IPS-18c (cell line): ENCODE measurements around the gene FGF3.

Source experiments
- H3K4me3 ChIP-seq: 2 replicates; pipeline ENCODE4 v1.7.0; 2013; ENCODE audit warnings: low read depth, mild to moderate bottlenecking, low read length, moderate library complexity; ENCODE audit not compliant: insufficient read depth
- H3K9me3 ChIP-seq: one replicate; pipeline ENCODE4 v1.6.1; 2013; ENCODE audit warnings: mild to moderate bottlenecking, low read length, moderate library complexity; ENCODE audit not compliant: control insufficient read depth, insufficient read depth

FGF3 gene

DNA sequence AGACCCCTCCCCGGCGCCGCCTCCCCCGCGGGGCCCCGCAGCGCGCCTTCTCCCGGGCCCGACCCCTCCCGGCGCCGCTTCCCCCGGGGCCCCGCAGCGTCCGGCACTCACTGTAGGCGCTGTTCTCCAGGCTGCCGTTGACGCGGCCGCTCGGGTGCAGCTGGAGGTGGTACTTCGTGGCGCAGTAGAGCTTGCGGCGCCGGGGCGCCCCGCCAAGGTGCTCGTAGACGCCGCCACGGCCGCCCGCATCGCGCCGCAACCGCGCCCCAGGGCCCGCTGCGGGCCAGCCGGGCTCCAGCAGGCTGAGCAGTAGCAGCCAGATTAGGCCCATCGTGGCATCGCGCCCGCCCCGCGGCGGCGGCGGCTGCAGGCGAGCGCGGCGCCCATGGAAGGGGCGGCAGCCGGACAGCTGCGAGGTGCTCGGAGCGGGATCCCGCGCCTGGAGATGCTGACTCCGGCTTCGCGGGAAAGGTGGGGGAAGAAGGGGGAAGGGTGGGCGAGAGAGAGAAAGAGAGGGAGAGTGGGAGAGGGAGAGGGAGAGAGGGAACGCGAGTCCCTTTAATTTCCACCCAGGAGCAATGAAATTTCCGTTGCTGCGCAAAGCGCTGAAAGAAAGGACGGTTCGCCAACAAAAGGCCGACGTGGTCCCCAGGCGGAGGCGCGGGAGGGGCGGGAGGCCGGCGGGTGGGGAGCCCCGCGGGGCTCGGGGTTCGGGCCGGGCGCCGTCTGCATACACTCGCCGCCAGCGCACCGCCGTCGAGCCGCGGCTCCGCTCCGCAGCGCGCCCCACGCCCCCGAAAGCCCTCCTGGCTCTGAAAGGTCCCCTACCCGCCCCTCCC, at the start of gene FGF3:
Gene FGF3, minus strand, starts transcription at position 814 of the 839 bp plus-strand sequence. Its CDS starts 483 bp downstream, at position 331.
- H3K4me3 ChIP-seq: peak within 1 kb of the TSS; percentile 34; the same call in 1 of the 2 replicates
- H3K9me3 ChIP-seq: peaks cover 2% of the 10 kb centered on the region

DNA sequence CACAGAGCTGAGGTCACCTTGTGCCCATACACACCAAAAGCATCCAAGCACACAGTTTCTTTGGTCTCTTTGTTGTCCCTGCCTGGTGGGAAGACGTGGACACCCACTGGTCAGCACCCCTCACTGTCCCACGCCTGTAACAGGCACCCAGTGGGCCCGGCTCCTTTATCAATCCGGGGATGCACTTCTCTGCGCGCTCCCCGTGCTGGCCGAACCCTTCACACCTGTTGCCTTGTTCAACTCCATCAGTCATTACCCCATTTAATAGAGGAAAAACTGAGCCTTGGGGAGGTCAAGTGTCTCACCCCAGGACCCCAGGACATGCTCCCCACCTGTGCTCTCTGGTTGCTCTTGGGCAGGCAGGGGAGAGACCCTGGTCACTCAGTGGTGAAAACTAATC, 49.7 kb upstream of the FGF3 start:
- Histone ChIP-seq H3K9me3 (peaks cover 2% of the 10 kb centered on the region), H3K4me3 (no peak overlapping the region)

DNA sequence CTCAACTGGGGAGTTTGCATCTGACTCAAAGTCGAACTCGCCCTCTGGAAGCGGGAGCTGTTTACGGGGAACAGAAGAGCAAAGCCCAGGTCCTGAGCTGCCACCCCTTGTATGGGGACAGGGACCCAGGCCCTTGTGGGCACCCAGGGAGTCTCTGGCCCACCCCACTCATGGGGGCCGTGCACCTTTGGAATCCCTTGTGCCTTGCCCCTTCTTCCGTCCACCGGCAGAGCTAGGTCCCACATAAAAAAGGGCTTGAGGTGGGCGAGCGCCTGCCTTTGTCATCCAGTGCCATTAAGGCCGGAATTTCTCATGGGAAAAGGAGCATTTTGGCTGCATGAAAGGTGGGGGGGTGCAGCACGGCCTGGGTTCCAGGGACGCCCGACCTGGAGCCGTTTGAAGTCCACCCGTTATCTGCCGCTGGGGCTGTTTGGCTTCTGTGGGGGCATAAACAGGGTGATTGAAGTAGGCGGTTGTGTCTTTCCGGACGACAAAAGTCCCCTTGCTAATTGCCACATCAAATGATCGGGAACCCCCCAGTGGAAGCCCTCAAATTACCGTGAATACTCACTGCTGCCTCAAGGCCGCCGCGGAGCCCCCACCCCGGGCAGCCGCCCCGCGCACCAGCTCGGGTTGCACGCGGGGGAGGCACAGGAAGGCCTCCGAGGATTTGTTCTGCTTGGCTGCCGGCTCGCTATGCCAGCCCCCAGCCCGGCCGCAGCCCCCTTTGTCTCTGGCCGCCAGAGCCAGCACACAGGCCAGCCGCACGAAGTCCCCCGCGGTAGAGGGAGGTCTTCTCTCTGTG, 49.0 kb upstream of the FGF3 start:
- Histone ChIP-seq H3K9me3 (peaks cover 2% of the 10 kb centered on the region), H3K4me3 (no peak overlapping the region)

DNA sequence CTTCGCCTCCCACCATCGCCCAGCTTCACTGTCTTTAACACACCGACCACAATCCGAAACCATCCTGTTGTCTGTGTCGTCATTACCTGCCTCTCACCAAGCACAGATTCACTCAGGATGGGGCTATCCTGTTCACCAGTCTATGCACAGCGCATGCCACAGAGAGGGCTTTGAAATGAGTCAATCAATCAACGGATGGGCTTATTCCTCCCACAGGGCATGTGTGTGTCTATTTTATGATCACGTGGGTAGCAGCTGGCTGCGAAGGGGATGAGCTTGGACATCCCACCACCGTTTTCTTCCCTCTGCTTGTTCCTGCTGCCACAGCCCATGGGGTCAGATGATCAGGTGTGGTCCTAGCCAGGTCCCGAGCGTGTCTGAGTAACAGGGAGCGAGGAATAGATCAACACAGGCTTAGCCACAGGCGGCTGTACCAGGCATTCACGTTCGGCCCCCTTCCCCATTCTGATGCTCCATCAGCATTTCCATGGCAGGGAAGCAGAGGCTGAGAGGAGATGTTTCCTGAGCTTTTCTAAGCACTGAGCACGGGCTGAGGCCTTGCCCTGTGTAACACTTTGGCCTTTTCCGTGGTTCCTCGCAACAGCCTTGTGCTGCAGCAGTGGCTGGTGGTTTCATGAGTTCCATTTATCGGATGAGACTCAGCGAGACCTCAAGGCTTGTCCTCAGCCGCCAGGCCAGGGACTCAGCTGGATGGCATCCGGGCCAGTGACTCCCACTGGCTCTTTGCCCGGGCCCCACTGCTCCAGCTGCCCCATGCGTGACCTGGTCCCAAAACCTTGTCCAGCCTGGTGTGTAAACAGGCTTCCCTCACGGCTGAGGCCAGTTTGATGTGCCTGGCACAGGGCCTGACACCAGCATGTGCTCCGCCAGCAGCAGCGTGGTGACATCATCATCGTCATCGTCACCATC, 48.1 kb upstream of the FGF3 start:
- peaks cover 2% of the 10 kb centered on the region for H3K9me3 ChIP-seq
- no peak overlapping the region for H3K4me3 ChIP-seq

DNA sequence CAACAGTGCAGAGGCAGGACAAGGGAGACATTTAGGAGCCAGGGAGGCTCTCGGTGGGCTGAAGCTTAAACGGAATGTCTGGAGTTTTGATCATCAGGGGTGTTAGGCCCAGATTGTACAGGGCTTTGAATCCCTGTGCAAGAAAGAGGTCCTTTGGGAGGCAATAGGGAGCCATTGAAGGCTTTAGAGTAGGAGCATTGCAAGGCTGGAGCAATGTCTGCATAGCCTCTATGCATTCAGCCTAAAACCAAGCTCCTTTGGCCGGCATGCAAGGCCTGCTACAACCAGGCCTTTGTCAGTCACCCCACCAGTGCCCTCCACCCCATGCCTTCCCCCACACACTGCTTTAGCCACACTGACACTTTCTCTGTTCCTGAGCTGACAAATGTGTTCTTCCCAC, 47.4 kb upstream of the FGF3 start:
- Histone ChIP-seq H3K9me3 (peaks cover 2% of the 10 kb centered on the region), H3K4me3 (no peak overlapping the region)

DNA sequence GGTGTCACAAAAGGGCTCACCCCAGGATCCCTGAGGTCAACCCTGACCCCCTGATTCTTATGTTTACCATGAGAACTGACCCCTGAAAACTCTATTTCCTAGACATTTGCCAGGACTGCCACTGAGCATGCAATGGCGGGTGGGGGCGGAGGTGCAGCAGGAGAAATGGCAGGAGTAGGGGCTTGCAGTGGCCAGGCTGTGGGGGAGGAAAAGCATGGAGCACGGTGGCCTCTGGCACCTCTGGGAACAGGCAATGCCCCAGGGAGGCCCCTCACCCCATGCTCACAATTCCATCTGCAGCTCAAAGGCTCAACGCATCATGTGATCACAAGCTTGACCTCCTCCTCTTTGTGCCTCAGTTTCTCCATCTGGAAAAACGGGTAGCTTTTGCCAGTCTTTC, 46.5 kb upstream of the FGF3 start:
- H3K4me3 ChIP-seq: no peak overlapping the region
- H3K9me3 ChIP-seq: peaks cover 6% of the 10 kb centered on the region

DNA sequence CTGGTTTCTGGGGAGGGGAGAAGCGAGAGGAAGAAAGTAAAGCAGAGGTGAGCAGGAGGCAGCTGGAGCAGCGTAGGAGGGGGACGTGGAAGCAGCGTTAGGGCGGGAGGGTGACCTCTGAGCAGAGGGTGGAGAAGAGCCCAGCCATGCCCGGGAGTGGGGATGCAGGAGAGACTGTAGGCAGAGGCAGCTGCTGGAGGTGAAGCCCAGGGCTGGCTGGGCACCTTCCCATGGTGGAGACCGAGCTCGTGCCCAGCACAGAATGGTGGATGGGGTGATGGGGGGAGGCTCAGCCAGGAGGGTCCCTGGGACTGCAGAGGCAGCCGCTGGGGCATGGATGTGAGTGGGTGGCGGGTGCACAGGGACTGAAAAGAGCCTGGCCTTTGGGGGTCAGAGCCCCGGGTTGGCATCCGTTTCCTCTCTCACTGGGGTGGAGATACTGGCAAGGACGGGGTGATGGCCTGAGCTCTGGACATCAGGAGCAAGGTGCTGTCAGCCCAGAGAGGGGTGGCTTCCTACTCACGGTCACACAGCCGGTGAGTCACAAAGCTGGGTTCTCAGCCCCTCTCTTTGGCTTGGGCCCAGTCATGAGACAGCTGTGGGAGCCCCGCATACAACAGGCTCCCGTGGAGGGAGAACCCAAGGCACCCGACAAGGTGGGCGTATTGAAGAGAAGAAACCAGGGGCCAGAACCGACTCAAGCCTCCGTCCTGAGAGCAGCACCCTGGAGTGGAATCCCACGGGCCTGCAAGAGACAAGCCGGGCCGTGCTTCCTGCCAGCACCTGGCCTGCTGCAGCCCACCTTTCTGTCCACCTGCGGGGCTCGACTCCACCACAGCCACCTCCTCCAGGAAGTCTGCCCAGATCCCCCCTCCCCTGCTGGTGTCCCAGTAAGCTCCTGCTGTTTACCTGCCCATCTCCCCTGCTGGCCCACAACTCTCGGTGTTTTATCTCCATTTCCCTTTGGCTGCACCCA, 45.8 kb upstream of the FGF3 start:
- Histone ChIP-seq H3K4me3 (no peak overlapping the region), H3K9me3 (peaks cover 6% of the 10 kb centered on the region)

DNA sequence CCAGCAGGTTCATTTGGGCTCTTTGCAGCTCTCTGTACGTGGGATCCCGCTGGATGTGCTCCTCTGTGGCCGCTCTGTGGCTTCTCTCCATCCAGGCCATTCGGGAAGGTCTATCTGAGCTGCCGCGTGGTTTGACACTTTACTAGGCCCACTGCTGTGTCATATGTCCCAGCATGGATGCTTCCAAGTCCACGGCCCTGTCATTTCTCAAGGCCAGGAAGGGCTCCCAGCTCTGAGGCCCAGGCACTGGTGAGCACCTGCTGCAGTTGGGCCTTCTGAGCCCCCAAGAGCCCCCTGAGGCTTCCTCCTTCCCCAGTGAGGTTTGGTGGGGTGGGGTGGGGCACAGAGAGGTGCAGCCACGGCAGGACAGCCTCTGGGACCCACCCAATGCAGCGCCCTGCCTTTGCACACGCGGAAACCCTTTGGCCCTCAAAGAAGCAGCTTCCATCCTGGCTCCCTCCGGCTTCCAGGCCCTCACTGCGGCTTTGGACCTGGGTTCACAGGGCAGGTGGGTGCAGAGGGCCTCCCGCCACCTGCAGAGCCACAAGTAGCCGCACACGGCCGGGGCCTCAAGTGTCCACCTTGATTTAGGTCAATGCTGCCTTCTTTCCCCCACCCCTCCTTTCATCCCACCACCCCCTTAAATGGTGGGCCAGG, 44.5 kb upstream of the FGF3 start:
- Histone ChIP-seq H3K4me3 (no peak overlapping the region), H3K9me3 (peaks cover 6% of the 10 kb centered on the region)

DNA sequence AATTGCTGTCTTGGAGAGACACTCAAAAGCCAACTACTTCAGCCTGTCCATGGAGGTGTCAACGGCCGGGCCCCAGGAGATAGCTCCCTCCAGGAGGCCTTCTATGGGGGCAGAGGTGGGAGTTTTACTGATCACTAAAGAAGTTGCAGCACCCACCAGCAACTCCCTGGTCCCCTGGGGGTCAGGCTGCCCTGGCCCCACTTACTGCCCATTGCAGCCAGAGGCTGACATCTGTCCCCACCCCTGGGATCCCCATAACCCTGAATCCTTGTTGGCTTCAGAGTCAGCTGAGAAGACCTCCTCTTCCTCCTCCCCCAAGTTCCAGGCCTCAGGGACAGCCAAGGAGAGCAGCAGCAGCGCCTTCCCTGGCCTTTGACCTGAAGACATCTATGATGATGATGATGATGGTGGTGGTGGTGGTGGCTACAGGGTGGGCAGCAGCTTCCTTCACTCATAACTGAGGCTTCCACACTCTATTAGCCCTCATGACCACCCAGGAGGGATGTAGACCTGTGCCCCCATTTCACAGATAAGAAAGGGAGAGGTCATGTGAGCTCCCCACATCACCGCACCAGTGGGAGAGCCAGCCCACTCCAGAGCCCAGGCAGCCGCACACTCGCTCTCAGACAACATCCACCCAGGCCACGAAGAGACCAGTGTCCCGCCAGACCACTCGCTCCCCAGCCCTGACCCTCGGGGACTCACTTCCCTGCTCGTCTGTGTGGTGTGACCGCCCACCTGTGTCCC, 43.8 kb upstream of the FGF3 start:
- Histone ChIP-seq H3K9me3 (peaks cover 6% of the 10 kb centered on the region), H3K4me3 (no peak overlapping the region)

DNA sequence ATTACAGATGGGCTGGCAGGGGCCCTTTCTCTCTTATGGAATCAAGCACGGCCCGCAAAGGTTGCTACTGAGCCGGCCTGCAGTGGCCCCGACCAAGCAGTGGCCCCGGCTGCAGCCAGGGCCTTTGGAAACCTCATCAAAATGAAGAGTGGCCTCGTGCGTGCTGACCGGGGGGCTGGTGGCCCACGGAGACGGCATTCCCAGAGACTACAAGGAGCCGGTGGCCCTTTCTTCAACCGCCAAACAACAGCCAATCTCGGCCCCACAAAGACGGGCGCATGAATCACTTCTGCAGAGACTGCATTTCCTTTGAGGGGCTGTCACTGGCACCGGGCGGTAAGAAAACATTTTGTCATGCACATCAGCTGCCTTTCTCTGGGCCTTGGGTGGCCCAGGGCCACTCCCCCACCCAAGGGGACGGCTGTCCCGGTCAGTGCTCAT, 43.1 kb upstream of the FGF3 start:
- Histone ChIP-seq H3K4me3 (no peak overlapping the region), H3K9me3 (peaks cover 9% of the 10 kb centered on the region)

DNA sequence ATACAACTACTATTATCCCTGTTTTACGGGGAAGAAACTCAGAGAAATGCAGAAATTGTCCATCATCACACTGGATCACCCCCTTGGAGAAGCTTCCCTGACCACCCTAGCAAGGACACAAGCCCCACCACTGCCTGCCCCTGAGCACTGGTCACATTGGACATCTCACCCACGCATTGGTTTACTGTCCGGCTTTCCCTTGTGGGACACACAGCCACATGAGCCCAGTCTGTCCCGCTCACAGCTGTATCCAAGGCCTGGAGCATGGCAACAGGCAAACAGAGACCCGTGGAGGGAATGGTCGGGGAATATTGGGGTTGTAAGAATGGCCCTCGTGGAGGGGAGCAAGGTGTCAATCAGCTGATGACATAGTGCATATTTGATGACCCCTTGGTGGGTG, 42.7 kb upstream of the FGF3 start:
- peaks cover 9% of the 10 kb centered on the region for H3K9me3 ChIP-seq
- no peak overlapping the region for H3K4me3 ChIP-seq

DNA sequence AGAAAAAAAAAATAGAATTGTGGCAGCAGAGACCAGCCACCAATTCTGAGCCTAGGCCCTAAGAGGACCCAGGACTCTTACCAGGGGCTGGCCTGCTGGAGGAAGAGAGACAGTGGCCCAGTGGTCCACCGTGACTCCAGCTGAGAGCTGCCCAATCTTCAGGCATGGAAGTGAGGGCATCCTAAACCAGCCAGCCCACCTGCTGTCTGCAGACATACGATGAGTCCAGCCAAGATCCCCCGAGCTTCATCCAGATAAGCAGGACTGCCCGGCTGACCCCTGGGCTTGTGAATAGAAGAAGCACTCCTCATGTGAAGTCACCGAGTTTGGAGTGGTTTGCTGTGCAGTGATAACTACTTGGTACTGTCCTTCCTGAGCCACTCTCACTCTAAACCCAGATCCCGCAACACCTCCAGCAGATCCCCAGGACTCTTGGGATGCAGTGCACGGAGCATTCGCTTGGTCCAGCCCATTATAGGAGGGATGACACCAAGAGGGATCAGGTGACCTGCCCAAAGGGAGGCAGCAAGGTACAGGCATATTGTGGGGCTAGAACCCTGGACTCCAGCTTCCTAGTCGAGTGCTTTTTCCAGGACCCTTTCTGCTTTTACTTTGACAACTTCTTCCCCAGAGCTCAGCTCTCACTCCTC, 41.7 kb upstream of the FGF3 start:
- Histone ChIP-seq H3K4me3 (no peak overlapping the region), H3K9me3 (peaks cover 9% of the 10 kb centered on the region)

DNA sequence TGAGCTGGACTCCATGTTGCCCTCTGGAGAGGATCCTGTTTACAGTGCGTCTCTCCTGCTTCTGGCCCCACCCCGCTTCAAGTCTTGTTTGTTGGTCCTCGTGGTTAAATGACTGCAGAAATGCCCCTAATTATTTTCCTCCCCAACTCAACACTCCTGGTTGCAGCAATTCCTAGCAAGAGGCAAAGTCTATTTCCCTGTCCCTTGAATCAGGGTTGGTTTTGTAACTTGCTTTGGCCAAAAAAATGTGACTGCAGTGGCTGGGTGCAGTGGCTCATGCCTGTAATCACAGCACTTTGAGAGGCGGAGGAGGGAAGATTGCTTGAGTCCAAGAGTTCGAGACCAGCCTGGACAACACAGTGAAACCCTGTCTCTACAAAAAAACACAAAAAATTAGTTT, 41.0 kb upstream of the FGF3 start:
- H3K9me3 ChIP-seq: peaks cover 9% of the 10 kb centered on the region
- no peak overlapping the region for H3K4me3 ChIP-seq

DNA sequence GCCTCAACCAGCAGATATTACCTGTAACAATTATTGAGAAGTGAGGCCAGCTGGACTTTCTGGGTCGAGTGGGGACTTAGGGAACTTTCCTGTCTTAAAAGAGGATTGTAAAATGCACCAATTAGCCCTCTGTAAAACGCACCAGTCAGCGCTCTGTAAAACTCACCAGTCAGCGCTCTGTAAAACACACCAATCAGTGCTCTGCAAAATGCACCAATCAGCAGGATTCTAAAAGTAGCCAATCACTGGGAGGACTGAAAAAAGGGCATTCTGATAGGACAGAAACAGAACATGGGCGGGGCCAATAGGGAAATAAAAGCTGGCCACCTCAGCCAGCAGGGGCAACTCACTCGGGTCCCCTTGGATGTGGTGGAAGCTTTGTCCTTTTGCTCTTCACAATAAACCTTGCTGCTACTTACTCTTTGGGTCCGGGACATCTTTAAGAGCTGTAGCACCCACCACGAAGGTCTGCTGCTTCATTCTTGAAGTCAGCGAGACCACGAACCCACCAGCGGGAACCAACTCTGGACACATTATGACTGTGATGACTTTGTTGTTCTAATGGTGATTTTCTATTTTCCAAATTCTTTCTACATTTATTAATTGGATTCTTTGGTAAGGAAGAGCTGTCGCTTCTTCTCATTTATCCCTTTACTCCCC, 40.2 kb upstream of the FGF3 start:
- H3K9me3 ChIP-seq: peaks cover 8% of the 10 kb centered on the region
- H3K4me3 ChIP-seq: no peak overlapping the region
